Femur (tissue), 1 donor: ENCODE measurements around the gene FMNL1.

Source experiments
- DNase-seq: peaks from one replicate; pipeline ENCODE4 v3.0.0-alpha.2; 2017

Gene FMNL1

GRCh38 chr17:45261577-45262515, 40.2 kb downstream of the FMNL1 start, which contains the start of gene SPATA32:
Gene SPATA32 (minus strand): TSS chr17:45262094. CDS start chr17:45262016, 78 bp downstream.
- peak; percentile 66 for DNase-seq

GRCh38 chr17:45262516-45263476, 41.1 kb downstream of the FMNL1 start:
- no peak for DNase-seq

- no peak for DNase-seq
Observed at GRCh38 chr17:45263477-45263860, 41.8 kb downstream of the FMNL1 start.

- no peak for DNase-seq
Observed at GRCh38 chr17:45264430-45264829, 42.7 kb downstream of the FMNL1 start.

GRCh38 chr17:45264988-45265387, 43.3 kb downstream of the FMNL1 start:
- DNase-seq: no peak

- no peak for DNase-seq
Observed at GRCh38 chr17:45265821-45266220, 44.1 kb downstream of the FMNL1 start.

GRCh38 chr17:45266372-45266926, 44.8 kb downstream of the FMNL1 start:
- no peak for DNase-seq

GRCh38 chr17:45267436-45268055, 45.9 kb downstream of the FMNL1 start:
- DNase-seq: no peak

GRCh38 chr17:45269912-45270311, 48.2 kb downstream of the FMNL1 start:
- no peak for DNase-seq

GRCh38 chr17:45270828-45271418, 49.2 kb downstream of the FMNL1 start:
- DNase-seq: no peak

GRCh38 chr17:45271603-45272002, 49.9 kb downstream of the FMNL1 start:
- no peak for DNase-seq

GRCh38 chr17:45273551-45273957, 51.9 kb downstream of the FMNL1 start:
- DNase-seq: no peak

GRCh38 chr17:45274033-45274432, 52.3 kb downstream of the FMNL1 start:
- DNase-seq: no peak

- DNase-seq: peak; percentile 53
Observed at GRCh38 chr17:45276031-45276430, 54.3 kb downstream of the FMNL1 start.

GRCh38 chr17:45277216-45277849, 55.6 kb downstream of the FMNL1 start:
- DNase-seq: peak; percentile 91

GRCh38 chr17:45277992-45278391, 56.3 kb downstream of the FMNL1 start:
- DNase-seq: peak; percentile 62

GRCh38 chr17:45279898-45280297, 58.2 kb downstream of the FMNL1 start:
- DNase-seq: no peak

GRCh38 chr17:45282683-45283644, 61.3 kb downstream of the FMNL1 start:
- peak; percentile 77 for DNase-seq

GRCh38 chr17:45283711-45284110, 62.0 kb downstream of the FMNL1 start:
- DNase-seq: no peak
